Left kidney (tissue), 2 donors: ENCODE measurements around the gene HAUS1. TPM values are rescaled to one million over a fixed set of nuclear protein-coding genes. Genes with fewer than 3 reads are reported as not detected.
"Not testable (repeated sequence)": the region's sequence is repeated elsewhere in the genome, so short reads cannot be mapped to it uniquely, and the experiment has no call there.

ENCODE experiments used
- DNase-seq: peaks from one replicate; pipeline ENCODE4 v3.0.0-alpha.2; 2013
- polyA plus RNA-seq: library from polyadenylated mRNA; unstranded; fragments of 120-200 nt; gene quantifications from one replicate; pipeline ENCODE4 v1.2.1, GENCODE V29; 2013; ENCODE audit not compliant: insufficient read length

HAUS1 gene
- polyA plus RNA-seq, 1 donor, result 54.2 TPM

GRCh38 chr18:46156124-46156745 lies 52.0 kb downstream of the HAUS1 start:
- DNase-seq, result no peak

DNA sequence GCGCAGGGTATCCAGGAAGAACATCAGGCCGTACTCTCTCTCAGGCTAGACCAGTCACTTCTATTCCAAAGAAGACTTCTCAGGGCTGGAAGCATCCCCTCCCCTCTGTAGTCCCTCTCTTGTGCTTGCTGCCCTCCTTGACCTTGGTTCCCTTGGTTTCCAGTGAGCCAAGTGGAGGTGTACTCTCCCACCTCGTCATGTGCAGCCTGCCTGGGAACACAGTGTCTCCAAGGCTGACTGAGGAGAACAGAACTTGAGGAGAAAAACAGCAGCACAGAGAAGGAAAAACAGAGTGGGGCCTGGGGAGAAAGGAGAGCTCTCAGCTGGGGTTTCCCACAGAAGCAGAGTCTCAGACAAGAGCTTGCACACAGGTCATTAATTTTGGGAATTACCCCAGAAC lies 52.7 kb downstream of the HAUS1 start:
- no peak for DNase-seq

- DNase-seq, result no peak
These were observed 54.3 kb downstream of the HAUS1 start for GRCh38 chr18:46158499-46158898.

DNA sequence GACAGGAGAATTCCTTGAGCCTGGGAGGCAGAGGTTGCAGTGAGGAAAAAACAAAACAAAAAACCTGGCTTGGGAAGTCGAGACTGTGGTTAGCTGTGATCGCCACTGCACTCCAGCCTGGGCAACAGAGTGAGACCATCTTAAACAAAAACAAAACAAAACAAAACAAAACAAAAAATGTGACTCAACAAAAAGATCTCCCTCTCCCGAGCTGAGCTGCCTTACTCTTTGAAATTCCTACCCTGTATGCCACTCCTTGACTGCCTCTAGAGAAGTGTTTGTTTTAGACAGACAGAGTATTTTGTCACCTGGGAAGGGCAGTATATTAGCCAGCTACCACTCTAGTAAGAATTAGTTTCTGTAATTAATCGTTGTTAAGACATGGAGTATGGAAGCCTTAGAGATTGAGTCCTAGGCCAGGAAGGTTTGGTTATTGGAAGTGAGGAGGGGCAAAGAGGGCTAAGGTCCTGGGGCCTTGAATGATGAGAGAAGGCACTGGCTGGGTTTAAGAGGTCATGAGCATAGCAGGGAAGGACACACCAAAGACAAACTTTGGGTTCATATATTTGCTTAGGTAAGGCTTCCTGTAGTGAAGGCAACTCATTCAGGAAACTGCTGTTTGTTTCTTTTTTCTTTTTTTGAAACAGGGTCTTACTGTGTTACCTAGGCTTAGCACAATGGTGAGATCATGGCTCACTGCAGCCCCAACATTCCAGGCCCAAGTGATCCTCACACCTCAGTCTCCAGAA lies 56.0 kb downstream of the HAUS1 start:
- DNase-seq, result no peak

DNA sequence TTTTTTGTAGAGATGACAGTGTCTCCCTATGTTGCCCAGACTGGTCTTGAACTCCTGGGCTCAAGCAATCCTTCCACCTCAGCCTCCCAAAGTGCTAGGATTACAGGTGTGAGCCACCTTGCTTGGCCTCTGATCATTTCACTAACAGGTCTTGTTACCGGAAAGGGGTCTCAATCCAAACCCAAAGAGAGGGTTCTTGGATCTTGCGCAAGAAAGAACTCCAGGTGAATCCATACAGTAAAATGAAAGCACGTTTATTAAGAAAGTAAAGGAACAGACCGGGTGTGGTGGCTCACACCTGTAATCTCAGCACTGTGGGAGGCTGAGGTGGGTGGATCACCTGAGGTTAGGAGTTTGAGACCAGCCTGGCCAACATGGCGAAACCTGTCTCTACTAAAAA lies 56.7 kb downstream of the HAUS1 start:
- not testable (repeated sequence) for DNase-seq

DNA sequence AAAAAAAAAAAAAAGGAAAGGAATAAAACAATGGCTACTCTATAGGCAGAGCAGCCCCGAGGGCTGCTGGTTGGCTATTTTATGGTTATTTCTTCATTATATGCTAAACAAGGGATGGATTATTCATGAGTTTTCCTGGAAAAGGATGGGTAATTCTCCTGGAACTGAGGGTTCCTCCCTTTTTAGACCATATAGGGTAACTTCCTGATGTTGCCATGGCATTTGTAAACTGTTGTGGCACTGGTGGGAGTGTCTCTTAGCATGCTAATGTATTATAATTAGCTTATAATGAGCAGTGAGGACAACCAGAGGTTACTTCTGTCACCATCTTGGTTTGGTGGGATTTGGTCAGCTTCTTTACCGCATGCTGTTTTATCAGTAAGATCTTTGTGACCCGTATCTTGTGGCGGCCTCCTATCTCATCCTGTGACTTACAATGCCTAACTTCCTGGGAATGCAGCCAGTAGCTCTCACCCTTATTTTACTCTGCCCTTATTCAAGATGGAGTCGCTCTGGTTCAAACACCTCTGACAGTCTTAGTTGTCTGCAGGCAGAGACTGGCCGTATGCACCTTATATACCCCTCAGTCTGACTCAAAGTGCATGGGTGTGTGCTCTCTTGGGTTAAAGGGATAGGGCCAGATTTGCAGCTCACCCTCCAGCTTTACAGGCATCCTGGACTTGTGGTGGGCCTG lies 57.7 kb downstream of the HAUS1 start:
- DNase-seq, result no peak

DNA sequence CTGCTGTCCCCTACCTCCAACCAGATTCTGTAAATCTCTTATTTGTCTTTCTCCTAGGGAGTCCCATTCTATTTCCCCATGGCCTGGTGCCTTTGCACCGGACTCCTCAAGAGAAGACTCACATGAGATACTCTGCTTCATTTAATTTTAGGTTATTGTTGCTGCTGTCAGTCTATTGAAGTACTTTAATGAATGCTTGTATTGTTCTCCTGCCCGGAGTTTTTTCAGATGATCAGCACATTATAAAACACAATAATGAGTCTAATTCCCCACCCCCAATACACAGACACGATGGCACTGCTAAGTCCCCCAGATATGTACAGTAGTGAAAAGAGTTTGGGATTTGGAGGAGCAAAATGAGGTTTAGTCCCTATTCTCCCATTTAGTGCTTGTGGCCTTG lies 58.9 kb downstream of the HAUS1 start:
- no peak for DNase-seq

DNA sequence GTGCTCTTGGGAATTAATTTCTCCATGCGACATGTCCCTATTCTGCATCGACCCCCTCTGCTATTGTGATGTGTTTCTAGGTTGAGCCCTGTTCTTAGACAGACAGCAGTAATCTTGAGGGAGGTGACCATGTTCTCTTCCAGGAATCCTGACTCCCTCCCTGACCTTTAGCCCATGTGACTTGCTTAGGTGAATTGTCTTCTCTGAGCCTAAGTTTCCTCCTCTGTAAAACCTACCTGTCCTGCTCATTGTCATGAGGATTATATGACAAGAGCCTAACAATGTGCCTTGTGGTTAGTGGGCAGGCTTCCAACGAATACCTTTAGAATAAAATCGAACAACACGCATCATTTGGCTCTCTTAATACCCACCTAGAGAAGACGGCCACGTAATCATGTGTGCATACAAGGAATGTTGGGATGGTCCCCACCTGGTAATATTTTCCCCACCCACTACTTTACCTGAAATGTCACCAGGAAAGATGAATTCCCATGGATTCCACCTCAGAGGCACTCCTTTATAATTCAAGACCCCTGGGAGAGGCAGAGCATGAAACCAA lies 59.8 kb downstream of the HAUS1 start:
- DNase-seq, result no peak

- not testable (repeated sequence) for DNase-seq
These were observed 60.3 kb downstream of the HAUS1 start for GRCh38 chr18:46164502-46164901.

DNA sequence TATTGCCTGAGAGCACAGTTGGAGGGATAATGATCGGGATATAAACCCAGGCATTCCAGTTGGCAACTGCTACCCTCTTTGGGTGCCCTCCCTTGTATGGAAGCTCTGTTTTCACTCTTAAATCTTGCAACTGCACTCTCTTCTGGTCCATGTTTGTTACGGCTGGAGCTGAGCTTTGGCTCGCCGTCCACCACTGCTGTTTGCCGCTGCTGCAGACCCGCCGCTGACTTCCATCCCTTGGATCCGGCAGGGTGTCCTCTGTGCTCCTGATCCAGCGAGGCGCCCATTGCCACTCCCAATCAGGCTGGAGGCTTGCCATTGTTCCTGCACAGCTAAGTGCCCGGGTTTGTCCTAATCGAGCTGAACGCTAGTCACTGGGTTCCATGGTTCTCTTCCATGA lies 60.7 kb downstream of the HAUS1 start:
- no peak for DNase-seq

DNA sequence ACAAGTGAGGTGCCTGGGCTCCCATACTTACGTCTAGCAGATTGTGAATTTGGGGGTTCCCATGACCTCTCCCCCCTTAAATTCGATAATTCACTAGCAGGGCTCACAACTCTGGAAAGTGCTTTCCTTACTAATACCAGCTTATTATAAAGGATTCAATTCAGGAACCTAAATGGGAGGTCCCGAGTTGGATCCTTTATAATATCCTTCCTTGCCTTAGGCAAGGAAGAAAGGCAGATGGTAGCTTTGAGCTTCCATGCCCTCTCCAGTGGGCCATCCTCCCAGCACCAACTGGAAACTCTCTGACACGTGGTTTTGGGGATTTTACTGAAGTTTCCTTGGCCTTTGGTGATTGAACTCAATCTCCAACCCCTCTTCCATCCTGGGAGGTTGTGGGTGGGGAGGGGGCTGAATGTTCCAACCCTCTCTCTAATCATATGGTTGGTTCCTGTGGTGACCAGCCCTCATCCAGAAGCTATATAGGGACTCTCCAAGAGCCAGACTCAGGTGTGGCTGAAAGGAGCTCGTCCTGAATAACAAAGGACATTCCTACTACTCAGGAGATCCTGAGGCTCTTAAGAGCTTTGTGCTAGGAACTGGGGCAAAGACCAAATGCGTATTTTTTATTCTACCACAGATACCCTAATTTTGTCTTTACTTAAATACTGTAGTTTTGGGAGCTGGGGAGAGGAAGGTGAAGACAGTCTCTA lies 62.2 kb downstream of the HAUS1 start:
- no peak for DNase-seq

DNA sequence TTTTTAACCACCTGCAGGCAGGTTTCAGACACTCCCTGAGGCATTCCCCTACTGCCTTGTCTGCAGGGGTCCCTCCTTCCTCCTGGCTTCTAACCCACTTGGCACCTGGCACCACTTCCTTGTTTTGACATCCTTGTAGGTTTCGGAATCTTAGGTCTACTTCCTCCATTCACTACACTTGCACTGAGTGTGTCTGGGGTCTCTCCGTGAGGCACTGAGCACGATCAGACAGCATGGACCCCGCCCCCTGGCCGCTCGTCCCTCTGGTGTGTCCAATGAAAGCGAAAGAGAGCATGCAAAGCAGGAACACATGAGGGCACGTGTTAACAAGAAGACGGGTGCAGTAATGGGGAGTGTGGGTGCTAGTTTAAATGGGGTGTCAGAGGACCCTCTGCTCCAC lies 63.8 kb downstream of the HAUS1 start:
- no peak for DNase-seq

GRCh38 chr18:46169464-46169941 lies 65.3 kb downstream of the HAUS1 start:
- DNase-seq, result no peak

DNA sequence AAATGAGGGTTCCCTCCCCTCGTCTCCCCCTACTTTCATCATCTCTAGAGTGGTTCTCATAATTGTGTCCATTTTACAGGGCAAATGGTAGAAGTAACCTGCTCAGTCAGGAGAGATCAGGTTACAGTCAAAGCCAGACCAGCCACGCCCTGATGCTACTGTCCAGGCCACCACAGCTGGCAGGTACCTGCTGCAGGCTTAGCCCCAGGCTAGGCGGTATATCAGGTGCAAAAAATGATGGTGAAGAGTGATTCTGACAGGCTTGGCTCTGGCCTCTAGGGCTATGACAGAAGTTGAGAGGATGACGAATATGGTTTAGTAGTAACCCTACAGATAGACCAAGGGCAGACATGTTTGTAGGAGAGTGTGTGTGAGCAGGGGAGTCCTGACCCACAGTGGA lies 67.1 kb downstream of the HAUS1 start:
- no peak for DNase-seq

DNA sequence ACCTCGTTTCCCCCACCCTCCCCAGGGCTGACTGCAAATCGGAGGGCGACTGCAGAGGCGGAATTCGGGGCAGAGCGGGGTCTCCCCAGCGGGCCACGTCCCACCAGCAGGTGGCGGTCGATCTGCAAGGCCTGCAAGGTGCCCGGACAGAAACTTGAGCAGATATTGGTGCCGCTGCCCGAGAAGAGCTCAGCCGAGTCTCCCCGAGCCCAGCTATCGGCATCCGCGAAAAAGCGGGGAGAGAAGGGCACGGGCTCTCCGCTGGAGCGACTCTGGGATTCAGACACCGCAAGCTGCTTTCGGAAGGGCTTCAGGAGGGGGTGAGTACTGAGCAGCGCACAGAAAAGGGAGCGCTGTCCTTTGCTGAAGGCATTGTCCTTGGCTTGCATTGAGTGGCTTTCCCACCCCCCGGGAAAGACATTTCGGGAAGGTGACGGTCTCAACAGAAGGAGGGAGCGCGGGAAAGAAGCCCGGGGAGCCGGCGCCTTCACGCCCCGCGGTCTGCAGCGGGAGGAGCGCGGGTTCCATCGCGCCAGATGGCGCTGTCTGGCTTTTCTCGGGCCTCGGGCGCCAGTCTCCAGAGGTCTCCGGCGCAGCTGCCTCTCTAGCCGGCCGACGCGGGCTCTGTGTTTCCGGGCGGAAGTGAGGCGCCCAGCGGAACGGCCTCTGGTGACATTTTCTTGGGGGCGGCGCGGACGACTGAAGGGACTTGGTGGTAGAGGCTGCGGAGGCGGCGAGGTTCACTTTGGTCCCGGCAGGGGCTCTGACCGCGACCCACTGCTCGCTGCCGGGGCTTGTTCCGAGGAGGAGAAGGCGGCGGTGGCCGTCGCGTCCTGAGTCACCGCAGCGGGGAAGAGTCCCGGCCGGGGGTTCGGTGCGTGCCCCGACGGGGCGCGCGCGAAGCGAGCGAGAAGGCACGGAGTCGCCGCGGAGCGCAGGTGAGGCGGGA lies 69.5 kb downstream of the HAUS1 start:
- DNase-seq, result peak; percentile 93

DNA sequence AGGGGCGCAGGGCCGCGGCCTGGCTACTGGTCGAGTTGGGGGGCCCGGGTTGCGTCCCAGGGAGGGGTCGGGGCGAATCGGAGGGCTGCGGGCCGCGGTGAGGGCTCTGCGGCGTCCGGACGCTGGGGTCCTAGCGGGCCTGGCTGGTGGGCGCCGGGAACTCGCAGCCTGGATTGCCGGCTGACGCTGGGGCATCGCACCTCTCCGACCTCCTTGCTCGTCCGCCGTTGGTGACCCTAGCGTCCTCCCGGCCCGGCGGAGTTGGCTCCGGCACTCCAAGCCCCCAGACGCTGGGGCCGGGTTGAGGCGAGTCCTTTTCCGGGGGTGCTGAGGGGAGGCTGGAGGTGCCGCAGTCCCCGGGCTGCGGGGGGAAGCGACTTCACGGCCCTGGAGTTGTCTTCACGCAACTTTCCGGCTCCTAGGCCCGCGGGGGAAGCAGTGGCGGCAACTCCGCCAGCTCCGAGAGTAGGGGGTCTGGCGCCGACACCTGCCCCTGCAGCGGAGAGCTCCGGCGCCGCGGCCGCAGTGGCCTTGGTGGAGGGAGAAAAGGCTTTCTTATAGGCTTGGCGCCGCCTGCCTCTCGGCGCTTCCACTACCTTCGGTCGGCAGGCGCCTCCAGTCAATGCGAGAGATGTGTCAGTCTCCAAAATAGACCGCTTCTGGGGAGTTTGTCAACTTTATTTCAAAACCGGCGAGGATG lies 70.3 kb downstream of the HAUS1 start:
- peak; percentile 17 for DNase-seq

GRCh38 chr18:46176001-46176400 lies 71.8 kb downstream of the HAUS1 start:
- no peak for DNase-seq
